Renal pelvis (tissue), 3 donors: ENCODE data around the gene OR51F2. TPM values are rescaled to one million over a fixed set of nuclear protein-coding genes. Genes with fewer than 3 reads are reported as not detected.

Source experiments
- polyA plus RNA-seq, 3 donors: library from polyadenylated mRNA; unstranded; fragments of 120-200 nt; gene quantifications; one replicate each; pipeline ENCODE4 v1.2.1, GENCODE V29; 2013; ENCODE audit not compliant: insufficient read length in 3 of 3

OR51F2 gene
- polyA plus RNA-seq, 3 donors: not detected

Other genes starting within 250 kb of the OR51F2 start
- gene OR52I2, start 239.6 kb upstream of the OR51F2 start, polyA plus RNA-seq: under 1 TPM in 1 of 3 donors, not detected in 2; 0.03 TPM
- gene OR52I1, start 227.3 kb upstream of the OR51F2 start, polyA plus RNA-seq: under 1 TPM; 0.03 to 0.12 (median 0.10) TPM
- 10 to 100 TPM; 19.2 to 26.8 (median 20.9) TPM for gene TRIM68, start 213.1 kb upstream of the OR51F2 start, polyA plus RNA-seq
- gene OR51D1, start 183.8 kb upstream of the OR51F2 start, polyA plus RNA-seq: not detected
- 1 to 10 TPM; 1.0 to 1.6 (median 1.3) TPM for gene OR51E1, start 177.3 kb upstream of the OR51F2 start, polyA plus RNA-seq
- under 1 TPM; 0.65 to 0.88 (median 0.84) TPM for gene OR51E2, start 123.5 kb upstream of the OR51F2 start, polyA plus RNA-seq
- gene MMP26, start 116.5 kb upstream of the OR51F2 start, polyA plus RNA-seq: under 1 TPM; 0.29 to 0.44 (median 0.31) TPM
- not detected for gene OR51F1, start 51.4 kb upstream of the OR51F2 start, polyA plus RNA-seq
- not detected for gene OR52R1, start 16.9 kb upstream of the OR51F2 start, polyA plus RNA-seq
- gene OR51S1, start 27.9 kb downstream of the OR51F2 start, polyA plus RNA-seq: not detected
- not detected for gene OR51T1, start 60.6 kb downstream of the OR51F2 start, polyA plus RNA-seq
- gene OR51A7, start 82.5 kb downstream of the OR51F2 start, polyA plus RNA-seq: not detected
- not detected for gene OR51G2, start 98.0 kb downstream of the OR51F2 start, polyA plus RNA-seq
- not detected for gene OR51G1, start 103.0 kb downstream of the OR51F2 start, polyA plus RNA-seq
- gene OR51A4, start 126.3 kb downstream of the OR51F2 start, polyA plus RNA-seq: under 1 TPM in 1 of 3 donors, not detected in 2; 0.10 TPM
- not detected for gene OR51A2, start 134.4 kb downstream of the OR51F2 start, polyA plus RNA-seq
- gene OR51L1, start 173.5 kb downstream of the OR51F2 start, polyA plus RNA-seq: under 1 TPM; 0.01 to 0.15 (median 0.13) TPM
- not detected for gene OR52J3, start 225.2 kb downstream of the OR51F2 start, polyA plus RNA-seq
- gene OR52E2, start 238.3 kb downstream of the OR51F2 start, polyA plus RNA-seq: not detected
- gene OR52E1, start 248.3 kb downstream of the OR51F2 start, polyA plus RNA-seq: not detected